VCaP (cell line): ENCODE results near the gene SHROOM3.
"Not testable (repeated sequence)": the region's sequence is repeated elsewhere in the genome, so short reads cannot be mapped to it uniquely, and the experiment has no call there.

ENCODE experiments used
- H3K27ac ChIP-seq: fragments of 450-650 bp; 2 replicates; pipeline ENCODE4 v1.5.1; 2017
- CTCF ChIP-seq: fragments of 450-650 bp; conservative IDR thresholded peaks from 2 replicates; pipeline ENCODE4 v1.5.1; 2017; ENCODE audit warnings: mild to moderate bottlenecking, moderate library complexity

The SHROOM3 gene

GRCh38 chr4:76410636-76411035 lies 24.4 kb upstream of the SHROOM3 start:
- H3K27ac ChIP-seq, result no peak overlapping the region
- TF ChIP-seq CTCF, result no peak

- TF ChIP-seq CTCF, result no peak
- H3K27ac ChIP-seq, result peak overlapping the region; percentile 67; the same call in 1 of the 2 replicates
Observed at GRCh38 chr4:76420188-76420761, 14.8 kb upstream of the SHROOM3 start.

GRCh38 chr4:76420762-76421581 lies 14.1 kb upstream of the SHROOM3 start, which contains the start of gene CCDC158:
Gene CCDC158 (minus strand): TSS chr4:76421141. CDS start chr4:76403207, 17,934 bp downstream.
- H3K27ac ChIP-seq, result peak within 1 kb of the TSS; percentile 67; the same call in 1 of the 2 replicates
- peak; percentile 24 for TF ChIP-seq CTCF

- not testable (repeated sequence) for H3K27ac ChIP-seq
Observed at GRCh38 chr4:76423159-76423558, 11.9 kb upstream of the SHROOM3 start.

GRCh38 chr4:76426272-76426671 lies 8.8 kb upstream of the SHROOM3 start:
- H3K27ac ChIP-seq, result no peak overlapping the region

GRCh38 chr4:76429636-76430035 lies 5.4 kb upstream of the SHROOM3 start:
- no peak overlapping the region for H3K27ac ChIP-seq
- no peak for TF ChIP-seq CTCF

More at GRCh38 chr4:76426272-76426671, 8.8 kb upstream of the SHROOM3 start:
- peak; percentile 81 for TF ChIP-seq CTCF

GRCh38 chr4:76430519-76431388 lies 4.3 kb upstream of the SHROOM3 start:
- H3K27ac ChIP-seq, result peak overlapping the region; percentile 20; the same call in 1 of the 2 replicates
- peak; percentile 96 for TF ChIP-seq CTCF
